Parathyroid adenoma (tissue), 2 donors: ENCODE data around the gene PLEKHM1.

ENCODE experiments used
- H2AFZ ChIP-seq: fragments of 300-600 bp; sonication (generic); one replicate; pipeline ENCODE4 v1.7.0; 2017; ENCODE audit warnings: antibody characterized with exemption, mild to moderate bottlenecking
- H3K27ac ChIP-seq: fragments of 300-600 bp; sonication (generic); one replicate; pipeline ENCODE4 v1.7.0; 2017
- H3K27me3 ChIP-seq: fragments of 300-600 bp; sonication (generic); one replicate; pipeline ENCODE4 v1.7.0; 2017; ENCODE audit warnings: low read length; ENCODE audit not compliant: control insufficient read depth, insufficient read depth
- H3K36me3 ChIP-seq: fragments of 300-600 bp; sonication (generic); one replicate; pipeline ENCODE4 v1.7.0; 2017; ENCODE audit warnings: low read length; ENCODE audit not compliant: control insufficient read depth, insufficient read depth
- H3K4me1 ChIP-seq: fragments of 300-600 bp; sonication (generic); one replicate; pipeline ENCODE4 v1.7.0; 2017; ENCODE audit warnings: control low read depth
- H3K4me2 ChIP-seq: fragments of 300-600 bp; sonication (generic); one replicate; pipeline ENCODE4 v1.7.0; 2017; ENCODE audit warnings: low read length
- H3K4me3 ChIP-seq: fragments of 300-600 bp; sonication (generic); one replicate; pipeline ENCODE4 v1.7.0; 2017; ENCODE audit warnings: low read depth, low read length
- H3K79me2 ChIP-seq: fragments of 300-600 bp; sonication (generic); one replicate; pipeline ENCODE4 v1.7.0; 2017; ENCODE audit warnings: control low read depth
- H3K9ac ChIP-seq: fragments of 300-600 bp; sonication (generic); one replicate; pipeline ENCODE4 v1.7.0; 2017; ENCODE audit warnings: mild to moderate bottlenecking
- H3K9me3 ChIP-seq: fragments of 300-600 bp; sonication (generic); one replicate; pipeline ENCODE4 v1.7.0; 2017; ENCODE audit warnings: low read length; ENCODE audit not compliant: control insufficient read depth
- CTCF ChIP-seq: fragments of 300-600 bp; sonication (generic); IDR thresholded peaks from one replicate; pipeline ENCODE4 v1.7.0; 2017; ENCODE audit warnings: antibody characterized with exemption, mild to moderate bottlenecking
- donor health status: primary hyperparathyroidism.

Gene PLEKHM1

DNA sequence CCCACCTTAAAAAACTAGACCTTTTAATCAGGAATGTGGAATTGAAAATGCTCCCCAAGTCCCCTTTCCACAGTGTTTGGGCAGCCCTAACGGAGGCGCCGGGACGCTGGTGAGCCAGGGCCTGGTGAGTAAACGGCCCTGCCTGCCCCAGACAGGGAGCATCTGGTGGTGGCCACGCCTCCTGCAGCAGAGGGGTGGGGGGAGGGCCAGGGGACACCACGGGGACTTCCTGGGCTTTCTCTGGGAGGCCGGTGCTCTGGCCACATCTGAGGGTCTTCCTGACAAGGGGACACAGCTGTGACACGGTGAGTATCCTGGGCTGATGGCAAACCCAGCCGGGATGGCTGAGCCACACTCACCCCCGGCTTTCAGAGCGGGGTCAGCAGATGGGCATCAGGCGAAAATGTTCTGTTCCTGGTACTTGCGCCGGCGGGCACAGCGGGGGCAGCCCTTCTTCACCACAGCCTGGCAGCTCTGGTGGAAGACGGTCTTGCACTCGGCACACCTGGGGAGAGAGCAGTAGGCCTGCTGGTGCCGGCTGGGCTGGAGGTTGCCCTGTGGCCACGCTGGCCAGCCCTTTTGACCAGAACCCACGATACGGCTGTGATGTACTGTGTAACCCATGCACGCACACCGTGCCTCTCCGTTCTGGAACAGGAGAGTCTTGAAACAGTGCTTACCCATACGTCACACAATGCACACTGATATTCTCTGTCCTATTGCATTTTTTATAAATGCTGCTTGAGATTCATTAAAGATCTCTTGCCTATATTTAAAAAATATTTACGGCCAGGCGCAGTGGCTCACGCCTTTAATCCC is 52.8 kb downstream of the PLEKHM1 start:
- TF ChIP-seq CTCF = no peak
- H3K9ac ChIP-seq = no peak overlapping the region
- no peaks in the 10 kb centered on the region for H3K4me1 ChIP-seq
- H3K27me3 ChIP-seq = no peaks in the 10 kb centered on the region
- H2AFZ ChIP-seq = no peak overlapping the region
- H3K79me2 ChIP-seq = no peaks in the 10 kb centered on the region
- H3K36me3 ChIP-seq = no peaks in the 10 kb centered on the region
- no peak overlapping the region for H3K27ac ChIP-seq
- H3K4me3 ChIP-seq = no peak overlapping the region
- H3K4me2 ChIP-seq = no peak overlapping the region
- no peaks in the 10 kb centered on the region for H3K9me3 ChIP-seq

DNA sequence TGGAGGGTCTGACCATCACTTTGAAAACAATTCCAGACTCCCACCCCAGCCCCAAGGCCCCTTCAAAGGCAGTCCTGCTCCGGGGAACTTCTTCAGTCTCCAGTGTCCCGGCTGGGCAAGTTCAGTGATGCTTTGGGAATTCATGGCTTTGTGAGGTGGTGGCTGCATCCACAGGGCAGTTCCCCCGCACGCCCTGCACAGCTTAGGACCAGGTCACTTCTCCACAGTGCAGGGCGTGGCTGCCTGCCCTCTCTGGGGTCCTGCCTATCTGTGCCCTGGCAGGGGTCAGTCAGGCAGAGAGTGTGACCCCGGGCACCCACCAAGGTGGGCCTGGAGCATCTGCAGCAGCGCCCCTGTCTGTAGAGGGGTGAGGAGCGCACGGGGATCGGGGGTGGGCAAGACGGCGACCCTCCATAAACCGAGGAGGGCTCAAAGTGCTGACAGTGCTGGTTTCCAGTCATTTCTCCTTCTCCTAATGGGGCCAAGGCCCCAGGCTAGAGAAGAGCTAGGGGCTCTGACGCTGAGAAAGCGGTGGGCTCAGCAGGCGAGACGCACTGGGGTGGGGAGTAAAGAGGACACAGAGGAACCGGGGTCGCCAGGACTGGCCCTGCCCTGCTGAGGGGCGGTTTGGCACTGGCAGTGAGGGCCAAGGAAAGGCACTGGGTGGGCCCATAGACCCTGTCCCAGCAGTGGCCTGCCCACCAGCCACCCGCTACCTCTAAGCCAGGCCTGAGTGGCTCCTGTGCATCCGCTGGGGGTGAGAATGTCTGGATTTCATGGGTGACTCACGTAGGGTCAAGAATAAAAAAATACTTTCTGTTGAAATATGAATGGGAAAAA is 53.7 kb downstream of the PLEKHM1 start:
- Histone ChIP-seq H3K4me2 (no peak overlapping the region), H3K9me3 (no peaks in the 10 kb centered on the region), H3K79me2 (no peaks in the 10 kb centered on the region), H3K4me1 (no peaks in the 10 kb centered on the region), H2AFZ (no peak overlapping the region), H3K27me3 (no peaks in the 10 kb centered on the region), H3K4me3 (no peak overlapping the region), H3K36me3 (no peaks in the 10 kb centered on the region), H3K27ac (no peak overlapping the region), H3K9ac (no peak overlapping the region)
- no peak for TF ChIP-seq CTCF

DNA sequence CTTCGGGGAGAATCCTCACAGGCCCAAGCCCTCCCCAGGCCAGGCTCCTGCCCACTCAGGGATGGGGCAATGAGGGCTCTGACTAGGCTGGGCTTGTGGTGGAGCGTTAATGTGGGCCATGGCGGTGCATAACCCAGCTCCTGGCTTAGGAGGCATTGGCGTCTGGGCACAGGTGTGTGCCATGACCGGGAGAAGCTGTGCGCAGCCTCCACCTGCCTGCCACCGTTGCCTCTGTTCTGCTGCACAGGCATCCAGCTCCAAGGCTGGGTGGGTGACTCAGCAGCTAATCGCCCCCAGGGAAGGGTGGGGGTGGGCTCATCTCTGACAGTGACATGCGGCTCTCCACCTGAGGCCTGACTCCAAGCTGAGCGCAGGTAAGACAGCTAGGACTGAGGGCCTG is 54.4 kb downstream of the PLEKHM1 start:
- no peak overlapping the region for H3K27ac ChIP-seq
- H3K4me3 ChIP-seq = no peak overlapping the region
- H3K9ac ChIP-seq = no peak overlapping the region
- no peak overlapping the region for H3K4me2 ChIP-seq
- H3K36me3 ChIP-seq = no peaks in the 10 kb centered on the region
- no peak overlapping the region for H2AFZ ChIP-seq
- no peak for TF ChIP-seq CTCF
- no peaks in the 10 kb centered on the region for H3K79me2 ChIP-seq
- no peaks in the 10 kb centered on the region for H3K9me3 ChIP-seq
- H3K27me3 ChIP-seq = no peaks in the 10 kb centered on the region
- H3K4me1 ChIP-seq = no peaks in the 10 kb centered on the region

DNA sequence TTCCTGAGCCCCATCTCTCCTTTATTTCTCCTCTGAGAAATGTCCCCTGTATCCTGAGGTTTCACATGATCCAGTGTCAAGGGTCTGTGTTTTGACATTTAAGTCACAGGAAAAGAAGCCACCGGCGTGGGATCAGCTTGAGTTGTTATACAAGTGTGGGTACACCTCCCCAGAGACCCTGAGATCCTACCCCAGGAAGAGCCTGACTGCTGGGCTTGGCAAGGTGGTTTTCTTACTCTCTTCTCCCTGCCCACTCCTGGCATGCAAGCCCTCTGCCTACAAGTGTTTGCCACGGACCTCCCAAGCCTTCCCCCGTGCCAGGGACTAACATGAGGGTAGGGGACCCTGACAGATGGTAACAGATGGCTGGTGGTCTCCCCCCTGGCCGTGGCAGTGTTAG is 55.0 kb downstream of the PLEKHM1 start:
- no peak overlapping the region for H3K27ac ChIP-seq
- H3K27me3 ChIP-seq = no peaks in the 10 kb centered on the region
- no peaks in the 10 kb centered on the region for H3K36me3 ChIP-seq
- H2AFZ ChIP-seq = no peak overlapping the region
- no peaks in the 10 kb centered on the region for H3K4me1 ChIP-seq
- no peak overlapping the region for H3K4me3 ChIP-seq
- no peaks in the 10 kb centered on the region for H3K79me2 ChIP-seq
- no peak overlapping the region for H3K4me2 ChIP-seq
- H3K9me3 ChIP-seq = no peaks in the 10 kb centered on the region
- no peak for TF ChIP-seq CTCF
- no peak overlapping the region for H3K9ac ChIP-seq
